Mucosa of rectum (tissue), 2 donors: Measurements from ENCODE around the gene SDK1.

ENCODE experiments used
- H3K27ac ChIP-seq, 2 donors: one replicate each; pipeline ENCODE4 v1.7.0; 2013; ENCODE audit warnings: inconsistent platforms in 2 of 2, low read depth in 2 of 2, low read length in 2 of 2
- H3K27me3 ChIP-seq, 2 donors: one replicate each; pipeline ENCODE4 v1.7.0; 2013; ENCODE audit warnings: low read length in 2 of 2; ENCODE audit not compliant: control insufficient read depth in 2 of 2, insufficient read depth in 2 of 2
- H3K36me3 ChIP-seq, 2 donors: one replicate each; pipeline ENCODE4 v1.7.0; 2013; ENCODE audit warnings: low read length in 2 of 2; ENCODE audit not compliant: control insufficient read depth in 2 of 2, insufficient read depth in 2 of 2
- H3K4me1 ChIP-seq, 2 donors: one replicate each; pipeline ENCODE4 v1.7.0; 2013; ENCODE audit warnings: low read length in 2 of 2, mild to moderate bottlenecking in 1 of 2; ENCODE audit not compliant: control insufficient read depth in 2 of 2, insufficient read depth in 2 of 2
- H3K4me3 ChIP-seq, 2 donors: one replicate each; pipeline ENCODE4 v1.7.0; 2013; ENCODE audit warnings: low read length in 2 of 2
- H3K9ac ChIP-seq, 2 donors: one replicate each; pipeline ENCODE4 v1.7.0; 2013; ENCODE audit warnings: low read length in 2 of 2, low read depth in 1 of 2, mild to moderate bottlenecking in 1 of 2
- H3K9me3 ChIP-seq, 2 donors: one replicate each; pipeline ENCODE4 v1.7.0; 2013; ENCODE audit warnings: low read length in 2 of 2; ENCODE audit not compliant: control insufficient read depth in 2 of 2
- donor health status: healthy.
- donor health status: Normal muscosa, but diverticular disease.

Gene SDK1

GRCh38 chr7:4045975-4046374 is 744.9 kb downstream of the SDK1 start:
- Histone ChIP-seq H3K4me1 (no peaks in the 10 kb centered on the region), H3K36me3 (no peaks in the 10 kb centered on the region), H3K9me3 (peaks cover 0 to 2% of the 10 kb centered on the region in 2 donors), H3K27ac (no peak overlapping the region), H3K4me3 (no peak overlapping the region), H3K9ac (no peak overlapping the region), H3K27me3 (no peaks in the 10 kb centered on the region)

GRCh38 chr7:4048336-4048735 is 747.3 kb downstream of the SDK1 start:
- no peaks in the 10 kb centered on the region for H3K36me3 ChIP-seq
- no peaks in the 10 kb centered on the region for H3K4me1 ChIP-seq
- no peak overlapping the region for H3K27ac ChIP-seq
- no peaks in the 10 kb centered on the region for H3K27me3 ChIP-seq
- no peak overlapping the region for H3K9ac ChIP-seq
- no peak overlapping the region for H3K4me3 ChIP-seq
- peaks cover 0 to 2% of the 10 kb centered on the region in 2 donors for H3K9me3 ChIP-seq

- Histone ChIP-seq H3K4me1 (no peaks in the 10 kb centered on the region), H3K27me3 (no peaks in the 10 kb centered on the region), H3K9me3 (peaks cover 0 to 2% of the 10 kb centered on the region in 2 donors), H3K36me3 (no peaks in the 10 kb centered on the region), H3K27ac (no peak overlapping the region), H3K4me3 (no peak overlapping the region), H3K9ac (no peak overlapping the region)
These were observed 748.1 kb downstream of the SDK1 start for GRCh38 chr7:4049202-4049601.

GRCh38 chr7:4050126-4050660 is 749.1 kb downstream of the SDK1 start:
- H3K27me3 ChIP-seq, result no peaks in the 10 kb centered on the region

GRCh38 chr7:4051696-4052095 is 750.6 kb downstream of the SDK1 start:
- Histone ChIP-seq H3K4me3 (no peak overlapping the region), H3K9ac (no peak overlapping the region), H3K27me3 (no peaks in the 10 kb centered on the region), H3K4me1 (no peaks in the 10 kb centered on the region), H3K27ac (no peak overlapping the region), H3K9me3 (peaks cover 0 to 2% of the 10 kb centered on the region in 2 donors), H3K36me3 (no peaks in the 10 kb centered on the region)

More at GRCh38 chr7:4050126-4050660, 749.1 kb downstream of the SDK1 start:
- no peaks in the 10 kb centered on the region for H3K36me3 ChIP-seq
- H3K4me3 ChIP-seq, result no peak overlapping the region
- H3K27ac ChIP-seq, result no peak overlapping the region
- no peaks in the 10 kb centered on the region for H3K4me1 ChIP-seq
- no peak overlapping the region for H3K9ac ChIP-seq
- peaks cover 0 to 2% of the 10 kb centered on the region in 2 donors for H3K9me3 ChIP-seq

GRCh38 chr7:4052130-4052529 is 751.1 kb downstream of the SDK1 start:
- Histone ChIP-seq H3K9ac (no peak overlapping the region), H3K9me3 (peaks cover 0 to 2% of the 10 kb centered on the region in 2 donors), H3K27me3 (no peaks in the 10 kb centered on the region), H3K4me1 (no peaks in the 10 kb centered on the region), H3K27ac (no peak overlapping the region), H3K4me3 (no peak overlapping the region), H3K36me3 (no peaks in the 10 kb centered on the region)

GRCh38 chr7:4054158-4054557 is 753.1 kb downstream of the SDK1 start:
- Histone ChIP-seq H3K36me3 (no peaks in the 10 kb centered on the region), H3K4me1 (no peaks in the 10 kb centered on the region), H3K27ac (no peak overlapping the region), H3K9ac (no peak overlapping the region), H3K27me3 (no peaks in the 10 kb centered on the region), H3K4me3 (no peak overlapping the region), H3K9me3 (no peaks in the 10 kb centered on the region)

GRCh38 chr7:4056552-4057288 is 755.7 kb downstream of the SDK1 start:
- no peaks in the 10 kb centered on the region for H3K36me3 ChIP-seq
- H3K4me1 ChIP-seq, result no peaks in the 10 kb centered on the region
- no peak overlapping the region for H3K27ac ChIP-seq
- no peak overlapping the region for H3K4me3 ChIP-seq
- H3K9me3 ChIP-seq, result no peaks in the 10 kb centered on the region
- H3K9ac ChIP-seq, result no peak overlapping the region
- no peaks in the 10 kb centered on the region for H3K27me3 ChIP-seq

GRCh38 chr7:4057289-4057616 is 756.2 kb downstream of the SDK1 start:
- Histone ChIP-seq H3K9ac (no peak overlapping the region), H3K27me3 (no peaks in the 10 kb centered on the region), H3K27ac (no peak overlapping the region), H3K4me3 (no peak overlapping the region), H3K36me3 (no peaks in the 10 kb centered on the region), H3K4me1 (no peaks in the 10 kb centered on the region), H3K9me3 (no peaks in the 10 kb centered on the region)

- no peaks in the 10 kb centered on the region for H3K36me3 ChIP-seq
- no peaks in the 10 kb centered on the region for H3K27me3 ChIP-seq
- H3K4me1 ChIP-seq, result no peaks in the 10 kb centered on the region
These were observed 757.1 kb downstream of the SDK1 start for GRCh38 chr7:4058158-4058557.

More at GRCh38 chr7:4058158-4058557, 757.1 kb downstream of the SDK1 start:
- Histone ChIP-seq H3K9me3 (no peaks in the 10 kb centered on the region), H3K9ac (no peak overlapping the region), H3K27ac (no peak overlapping the region), H3K4me3 (no peak overlapping the region)
